ENCODE data around the gene PTPRD. TPM values are rescaled to one million over a fixed set of nuclear protein-coding genes. Genes with fewer than 3 reads are reported as not detected.

PTPRD gene
- total and polyA plus RNA-seq, 2 experiments from 2014 or later, result 11.5 to 58.0 TPM

- TF ChIP-seq STAT1 (IDR thresholded peaks at IDR 0.05; ENCODE audit: unreplicated experiment) (no peak), JUNB (IDR thresholded peaks at IDR 0.05; ENCODE audit: unreplicated experiment) (no peak), POLR2AphosphoS5 (IDR thresholded peaks at IDR 0.05; ENCODE audit: low read depth) (no peak), ZNF462 (CRISPR knock-in tag; IDR thresholded peaks at IDR 0.05) (no peak), EZH2phosphoT487 (IDR thresholded peaks at IDR 0.05; ENCODE audit: unreplicated experiment) (no peak), CREB1 (CRISPR knock-in tag; IDR thresholded peaks at IDR 0.05; ENCODE audit: low read depth) (no peak), CTCF (conservative IDR thresholded peaks at IDR 0.05; ENCODE audit: low read depth in 2 of 2) (no peak), NANOG (IDR thresholded peaks at IDR 0.05; ENCODE audit: borderline replicate concordance) (no peak), EZH2 (IDR thresholded peaks at IDR 0.05; ENCODE audit: low read depth, unreplicated experiment) (no peak), ZNF331 (CRISPR knock-in tag; IDR thresholded peaks at IDR 0.05; ENCODE audit: low read depth) (no peak), REST (IDR thresholded peaks at IDR 0.05; ENCODE audit: unreplicated experiment) (no peak), ETS1 (IDR thresholded peaks at IDR 0.05) (no peak), ZNF114 (CRISPR knock-in tag; IDR thresholded peaks at IDR 0.05) (no peak)
- Histone ChIP-seq H3K4me2 (no peak overlapping the region), H2AFZ (no peak overlapping the region), H3F3A (replicated peaks; ENCODE audit: low read depth) (no peaks in the 10 kb centered on the region), H3K4me3 (no peak overlapping the region), H3K27ac (ENCODE audit: low read depth) (no peak overlapping the region), H3K9me2 (ENCODE audit: insufficient read depth) (no peaks in the 10 kb centered on the region), H3K4me1 (ENCODE audit: insufficient read depth) (no peaks in the 10 kb centered on the region), H3K36me3 (ENCODE audit: insufficient read depth) (no peaks in the 10 kb centered on the region), H3K79me2 (replicated peaks; ENCODE audit: insufficient read depth) (no peaks in the 10 kb centered on the region), H3K27me3 (ENCODE audit: insufficient read depth) (no peaks in the 10 kb centered on the region), H4K20me1 (replicated peaks; ENCODE audit: insufficient read depth) (no peaks in the 10 kb centered on the region)
- Mint-ChIP-seq H3K9me3 (no peaks in the 10 kb centered on the region), H3K27ac (no peak overlapping the region), H3K36me3 (ENCODE audit: low read depth) (no peaks in the 10 kb centered on the region), H3K4me1 (no peaks in the 10 kb centered on the region), H3K27me3 (ENCODE audit: insufficient read depth, low read depth, poor library complexity) (no peaks in the 10 kb centered on the region), H3K4me3 (no peak overlapping the region)
- ATAC-seq, result no peak
- DNase-seq (ENCODE audit: low spot score), result no peak
These were observed 1328.6 kb downstream of the PTPRD start for GRCh38 chr9:9284201-9284600.
